ENCODE data around the gene PDXDC1. TPM values are rescaled to one million over a fixed set of nuclear protein-coding genes. Genes with fewer than 3 reads are reported as not detected.
"Not testable (repeated sequence)": the region's sequence is repeated elsewhere in the genome, so short reads cannot be mapped to it uniquely, and the experiment has no call there.

Gene PDXDC1
- total RNA-seq, 1 donor: 61.0 TPM

DNA sequence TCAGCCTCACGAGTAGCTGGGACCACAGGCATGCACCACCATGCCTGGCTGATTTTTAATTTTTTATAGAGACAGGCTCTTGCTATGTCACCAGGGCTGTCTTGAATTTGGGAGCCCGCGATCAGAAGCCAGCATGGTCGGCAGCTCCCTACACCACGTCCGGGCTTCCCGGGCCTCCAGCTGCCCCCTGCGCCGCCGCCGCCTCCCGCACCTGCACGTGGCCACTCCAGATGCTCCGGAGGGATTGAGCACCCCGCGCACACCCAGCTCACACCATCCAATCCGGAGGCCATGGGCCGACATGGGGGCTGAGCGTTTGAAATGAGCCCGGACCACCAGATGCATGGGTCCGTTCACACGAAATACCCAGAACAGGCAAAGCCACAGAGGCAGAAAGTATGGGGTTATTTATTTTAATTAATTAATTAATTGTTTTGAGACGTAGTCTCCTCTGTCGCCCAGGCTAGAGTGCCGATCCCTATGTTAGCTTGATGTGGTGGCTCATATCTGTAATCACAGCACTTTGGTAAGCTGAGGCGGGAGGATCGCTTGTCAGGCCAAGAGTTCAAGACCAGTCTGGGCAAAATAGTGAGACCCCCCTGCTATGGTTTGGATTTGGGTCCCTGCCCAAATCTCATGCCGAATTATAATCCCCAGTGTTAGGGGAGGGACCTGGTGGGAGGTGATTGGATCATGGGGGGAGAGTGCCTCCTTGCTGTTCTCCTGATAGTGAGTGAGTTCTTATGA, 17.1 kb upstream of the PDXDC1 start:
- H3K4me3 ChIP-seq (ENCODE audit: low read depth, low read length): no peak overlapping the region
- TF ChIP-seq CTCF (IDR thresholded peaks at IDR 0.05; ENCODE audit: insufficient read depth, low read length): no peak
- no peak for DNase-seq (ENCODE audit: low read depth)

- DNase-seq (ENCODE audit: low read depth): no peak
- H3K4me3 ChIP-seq (ENCODE audit: low read depth, low read length): no peak overlapping the region
- no peak for TF ChIP-seq CTCF (IDR thresholded peaks at IDR 0.05; ENCODE audit: insufficient read depth, low read length)
Observed at GRCh38 chr16:14958323-14958600, 16.6 kb upstream of the PDXDC1 start.

DNA sequence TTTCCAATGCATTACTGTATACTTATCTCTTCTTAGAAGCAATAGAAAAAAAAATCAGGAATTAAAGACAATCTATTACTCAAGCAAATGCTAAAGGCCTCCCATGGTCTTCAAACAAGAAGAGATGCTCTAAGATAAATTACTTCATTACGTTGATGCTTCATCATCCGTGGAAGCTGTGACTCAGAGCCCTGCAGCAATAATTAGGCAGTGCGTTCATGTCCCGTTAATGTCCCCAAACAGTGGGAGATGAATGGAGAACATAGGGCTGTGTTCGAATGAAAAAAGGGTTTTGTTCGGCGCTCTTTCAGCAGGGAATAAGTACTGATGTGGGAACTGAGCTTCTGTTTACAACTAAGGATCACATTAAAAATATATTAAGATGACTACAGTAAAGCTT, 15.9 kb upstream of the PDXDC1 start:
- no peak for DNase-seq (ENCODE audit: low read depth)

GRCh38 chr16:14961405-14962186, 13.2 kb upstream of the PDXDC1 start:
- no peak overlapping the region for H3K4me3 ChIP-seq (ENCODE audit: low read depth, low read length)
- DNase-seq (ENCODE audit: low read depth): no peak
- no peak for TF ChIP-seq CTCF (IDR thresholded peaks at IDR 0.05; ENCODE audit: insufficient read depth, low read length)

More for the DNA sequence above, 15.9 kb upstream of the PDXDC1 start:
- no peak overlapping the region for H3K4me3 ChIP-seq (ENCODE audit: low read depth, low read length)
- no peak for TF ChIP-seq CTCF (IDR thresholded peaks at IDR 0.05; ENCODE audit: insufficient read depth, low read length)

DNA sequence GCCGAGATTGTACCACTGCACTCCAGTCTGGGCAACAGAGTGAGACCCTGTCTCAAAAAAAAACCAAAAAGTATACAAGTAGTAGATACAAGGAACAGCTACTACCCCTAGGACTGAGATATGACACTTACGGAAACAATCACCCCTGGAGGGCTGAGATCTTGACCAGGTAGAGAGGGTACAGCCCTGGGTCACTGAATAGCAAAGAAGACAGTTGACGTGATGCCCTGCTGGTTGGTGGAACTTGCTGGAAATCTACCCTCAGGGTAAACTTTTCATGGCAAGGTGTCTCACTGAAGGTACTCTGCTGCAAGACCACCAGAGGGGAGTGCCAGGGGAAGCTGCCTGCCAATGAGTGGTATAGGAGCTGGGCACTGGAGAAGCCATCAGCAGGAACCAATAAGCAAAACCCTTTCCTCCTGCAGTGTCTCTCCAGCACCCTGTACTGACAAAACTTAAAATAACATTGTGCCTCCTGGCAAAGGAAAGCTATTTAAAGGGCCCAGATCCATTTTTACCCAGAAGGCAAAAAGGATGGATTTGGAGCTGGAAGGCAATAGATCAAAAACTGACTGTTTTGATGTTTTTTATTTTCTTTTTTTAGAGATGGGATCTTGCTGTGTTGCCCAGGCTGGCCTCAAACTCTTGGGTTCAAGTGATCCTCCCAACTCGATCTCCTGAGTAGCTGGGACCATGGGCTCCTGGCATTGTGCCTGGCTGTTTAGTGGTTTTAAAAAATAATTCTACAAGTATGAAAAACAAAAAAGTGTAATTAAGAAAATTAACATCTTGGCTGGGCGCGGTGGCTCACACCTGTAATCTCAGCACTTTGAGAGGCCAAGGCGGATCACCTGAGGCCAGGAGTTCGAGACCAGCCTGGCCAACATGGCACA, 11.3 kb upstream of the PDXDC1 start:
- TF ChIP-seq CTCF (IDR thresholded peaks at IDR 0.05; ENCODE audit: insufficient read depth, low read length): no peak
- no peak overlapping the region for H3K4me3 ChIP-seq (ENCODE audit: low read depth, low read length)
- no peak for DNase-seq (ENCODE audit: low read depth)

- no peak overlapping the region for H3K4me3 ChIP-seq (ENCODE audit: low read depth, low read length)
- TF ChIP-seq CTCF (IDR thresholded peaks at IDR 0.05; ENCODE audit: insufficient read depth, low read length): no peak
- DNase-seq (ENCODE audit: low read depth): no peak
Observed at GRCh38 chr16:14965328-14965727, 9.5 kb upstream of the PDXDC1 start.

DNA sequence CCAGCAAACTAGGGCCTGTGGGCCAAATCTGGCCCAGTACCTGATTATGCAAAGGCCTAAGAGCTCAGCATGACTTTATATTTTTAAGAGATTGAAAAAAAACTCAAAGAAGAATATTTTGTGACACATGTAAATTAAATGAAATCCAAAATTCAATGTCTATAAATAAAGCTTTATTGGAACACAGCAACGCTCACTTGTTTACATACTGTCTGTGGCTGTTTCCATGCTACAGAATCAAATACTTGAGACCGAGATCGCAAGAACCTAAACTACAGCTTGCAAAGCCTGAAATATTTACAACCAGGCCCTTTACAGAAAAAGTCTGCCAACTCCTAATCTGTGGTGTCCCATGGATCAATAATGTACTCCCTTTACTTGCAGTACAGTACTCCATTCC, 5.0 kb upstream of the PDXDC1 start:
- not testable (repeated sequence) for DNase-seq (ENCODE audit: low read depth); H3K4me3 ChIP-seq (ENCODE audit: low read depth, low read length)

DNA sequence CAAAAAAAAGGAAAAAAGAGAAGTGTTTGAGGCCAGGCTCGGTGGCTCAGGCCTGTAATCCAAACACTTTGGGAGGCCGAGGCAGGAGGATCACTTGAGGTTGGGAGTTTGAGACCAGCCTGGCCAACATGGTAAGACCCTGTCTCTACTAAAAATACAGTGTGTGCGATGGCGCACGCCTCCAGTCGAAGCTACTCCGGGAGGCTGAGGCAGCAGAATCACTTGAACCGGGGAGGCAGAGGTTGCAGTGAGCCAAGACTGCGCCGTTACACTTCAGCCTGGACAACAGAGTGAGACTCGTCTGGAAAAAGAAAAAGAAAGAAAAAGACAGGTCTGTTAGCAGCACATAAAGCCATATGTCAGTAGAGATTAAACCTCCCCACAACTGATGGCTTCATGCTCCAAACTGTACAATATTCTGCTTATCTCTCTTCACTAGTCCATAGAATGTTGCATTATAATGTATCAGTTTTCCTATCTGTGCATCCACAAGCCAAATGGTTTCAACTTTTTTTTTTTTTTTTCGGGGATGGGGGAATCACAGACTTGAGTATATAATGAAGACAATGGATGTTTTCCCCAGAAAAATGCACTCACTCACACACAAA, 3.1 kb upstream of the PDXDC1 start:
- not testable (repeated sequence) for DNase-seq (ENCODE audit: low read depth); H3K4me3 ChIP-seq (ENCODE audit: low read depth, low read length)

DNA sequence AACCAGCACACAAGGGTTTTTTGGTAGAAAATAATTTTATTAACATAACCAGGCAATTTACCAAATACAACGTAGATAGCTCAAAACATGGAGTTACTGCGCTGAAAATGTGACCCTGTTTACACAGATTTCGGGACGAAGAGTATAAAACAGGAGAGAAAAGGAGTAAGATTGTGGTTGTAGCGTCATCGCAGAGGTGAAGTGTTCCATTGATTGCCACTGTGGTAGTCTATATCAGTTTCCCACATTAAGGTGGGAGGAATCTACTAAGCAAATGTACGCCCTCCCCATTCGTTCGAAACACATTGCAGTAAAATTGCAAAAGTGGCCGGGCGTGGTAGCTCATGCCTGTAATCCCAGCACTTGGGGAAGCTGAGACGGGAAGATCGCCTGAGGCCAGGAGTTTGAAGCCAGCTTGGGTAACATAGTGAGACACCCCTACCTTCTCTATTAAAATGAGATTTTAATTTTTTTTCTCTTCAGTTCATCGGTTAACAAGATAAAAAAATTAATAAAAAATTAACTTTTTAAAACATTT, 972 bp upstream of the PDXDC1 start:
- not testable (repeated sequence) for DNase-seq (ENCODE audit: low read depth)
- H3K4me3 ChIP-seq (ENCODE audit: low read depth, low read length): peak overlapping the region; percentile 79

GRCh38 chr16:14974331-14974655, 533 bp upstream of the PDXDC1 start:
- H3K4me3 ChIP-seq (ENCODE audit: low read depth, low read length): peak overlapping the region; percentile 79
- peak; percentile 50 for DNase-seq (ENCODE audit: low read depth)

Measured in fibroblast of the aortic adventitia (primary cell).